OCI-LY3 (cell line): ENCODE measurements around the gene UBE2K.

Experiments
- CTCF ChIP-seq: fragments of 200-600, 300-600 bp; sonication (generic); IDR thresholded peaks from 2 replicates; pipeline ENCODE4 v1.5.1; 2014; ENCODE audit warnings: antibody characterized with exemption, low read length, low read depth
- EZH2phosphoT487 ChIP-seq: fragments of 200-600 bp; shearing (Covaris generic); IDR thresholded peaks from 2 replicates; pipeline ENCODE4 v1.6.1; 2018; ENCODE audit warnings: antibody characterized with exemption, mixed run types, low read depth

GRCh38 chr4:39648213-39648612 lies 49.7 kb upstream of the UBE2K start:
- TF ChIP-seq CTCF (no peak), EZH2phosphoT487 (no peak)
